WTC11 (cell line): ENCODE measurements around the gene RFTN1. TPM values are rescaled to one million over a fixed set of nuclear protein-coding genes. Genes with fewer than 3 reads are reported as not detected.

ENCODE experiments used
- ATAC-seq: fragments of 200-7000 bp; cut with Tn5 transposase; 2 replicates; pipeline ENCODE4 v1.10.0; 2021; ENCODE audit warnings: mild to moderate bottlenecking, moderate library complexity
- CTCF ChIA-PET: fragments of 300-600 bp; sonication (Branson Sonifier 250); formaldehyde crosslinking; loops from one replicate; lab custom pipeline; 2021; ENCODE audit warnings: antibody characterized with exemption; lab: Charles Lee
- POLR2A ChIA-PET: fragments of 350-600 bp; sonication (Branson Sonifier 250); formaldehyde crosslinking; loops from one replicate; lab custom pipeline; 2021; ENCODE audit warnings: antibody characterized with exemption; lab: Charles Lee
- DNase-seq: peaks from one replicate; pipeline ENCODE4 v3.0.0; 2021; ENCODE audit warnings: low spot score
- H3K27ac Mint-ChIP-seq: 2 replicates; pipeline ENCODE4 v1.8.0; 2021; ENCODE audit warnings: mixed read lengths
- H3K27me3 Mint-ChIP-seq: 2 replicates; pipeline ENCODE4 v1.8.0; 2021; ENCODE audit warnings: low read depth, mild to moderate bottlenecking, moderate library complexity, mixed read lengths
- H3K36me3 Mint-ChIP-seq: 2 replicates; pipeline ENCODE4 v1.8.0; 2021; ENCODE audit warnings: mixed read lengths
- H3K4me1 Mint-ChIP-seq: 2 replicates; pipeline ENCODE4 v1.8.0; 2022; ENCODE audit warnings: mixed read lengths
- H3K4me3 Mint-ChIP-seq: 2 replicates; pipeline ENCODE4 v1.8.0; 2021; ENCODE audit warnings: mild to moderate bottlenecking, moderate library complexity, mixed read lengths
- H3K9me3 Mint-ChIP-seq: 2 replicates; pipeline ENCODE4 v1.8.0; 2021; ENCODE audit warnings: mixed read lengths
- CDX4 ChIP-seq: fragments of 250-450 bp; sonication (Bioruptor Pico); IDR thresholded peaks from 2 replicates; pipeline ENCODE4 v1.9.0; 2021; ENCODE audit warnings: moderate library complexity, mild to moderate bottlenecking, inconsistent platforms, borderline replicate concordance
- EMX1 ChIP-seq: fragments of 250-450 bp; sonication (Bioruptor Pico); IDR thresholded peaks from 2 replicates; pipeline ENCODE4 v1.8.0; 2021; ENCODE audit warnings: mild to moderate bottlenecking
- FOXP1 ChIP-seq: sonication (generic); formaldehyde crosslinking; IDR thresholded peaks from 2 replicates; pipeline ENCODE4 v1.8.0; 2022; ENCODE audit warnings: missing genetic modification reagents, mild to moderate bottlenecking, moderate library complexity, borderline replicate concordance
- GABPB1 ChIP-seq: sonication (generic); formaldehyde crosslinking; IDR thresholded peaks from 2 replicates; pipeline ENCODE4 v1.8.1; 2023; ENCODE audit warnings: mild to moderate bottlenecking, missing genetic modification reagents
- GRHL2 ChIP-seq: fragments of 250-450 bp; sonication (Bioruptor Pico); IDR thresholded peaks from 2 replicates; pipeline ENCODE4 v1.8.0; 2022; ENCODE audit warnings: mild to moderate bottlenecking, moderate library complexity; ENCODE audit not compliant: insufficient replicate concordance, severe bottlenecking
- GTF2I ChIP-seq: fragments of 250-450 bp; sonication (Bioruptor Pico); conservative IDR thresholded peaks from 2 replicates; pipeline ENCODE4 v1.4.0; 2021; ENCODE audit warnings: mild to moderate bottlenecking
- HMGXB4 ChIP-seq: sonication (generic); formaldehyde crosslinking; IDR thresholded peaks from 2 replicates; pipeline ENCODE4 v1.8.1; 2023; ENCODE audit warnings: mild to moderate bottlenecking, moderate library complexity, missing genetic modification reagents
- IRF1 ChIP-seq: sonication (generic); formaldehyde crosslinking; IDR thresholded peaks from 2 replicates; pipeline ENCODE4 v1.8.0; 2023; ENCODE audit warnings: missing genetic modification reagents
- IRF2 ChIP-seq: sonication (generic); formaldehyde crosslinking; IDR thresholded peaks from 2 replicates; pipeline ENCODE4 v1.8.0; 2022; ENCODE audit warnings: low read depth, missing genetic modification reagents, borderline replicate concordance
- MAX ChIP-seq: sonication (generic); formaldehyde crosslinking; IDR thresholded peaks from 2 replicates; pipeline ENCODE4 v1.8.0; 2022; ENCODE audit warnings: mild to moderate bottlenecking, missing genetic modification reagents
- MLX ChIP-seq: sonication (generic); formaldehyde crosslinking; IDR thresholded peaks from 2 replicates; pipeline ENCODE4 v1.8.1; 2023; ENCODE audit warnings: mild to moderate bottlenecking, missing genetic modification reagents, moderate library complexity
- NR3C1 ChIP-seq: sonication (generic); formaldehyde crosslinking; conservative IDR thresholded peaks from 2 replicates; pipeline ENCODE4 v1.8.1; 2023; ENCODE audit warnings: low read depth, mild to moderate bottlenecking, missing genetic modification reagents
- PRRX2 ChIP-seq: fragments of 250-450 bp; sonication (Bioruptor Pico); IDR thresholded peaks from 2 replicates; pipeline ENCODE4 v1.8.0; 2021; ENCODE audit warnings: mild to moderate bottlenecking
- TEAD4 ChIP-seq: sonication (generic); formaldehyde crosslinking; IDR thresholded peaks from 2 replicates; pipeline ENCODE4 v1.8.0; 2022; ENCODE audit warnings: mild to moderate bottlenecking, missing genetic modification reagents
- TP53 ChIP-seq: sonication (generic); formaldehyde crosslinking; IDR thresholded peaks from 2 replicates; pipeline ENCODE4 v1.8.1; 2023; ENCODE audit warnings: mild to moderate bottlenecking, missing genetic modification reagents
- ZNF232 ChIP-seq: sonication (generic); formaldehyde crosslinking; IDR thresholded peaks from 2 replicates; pipeline ENCODE4 v1.8.0; 2022; ENCODE audit warnings: mild to moderate bottlenecking, missing genetic modification reagents
- ZNF281 ChIP-seq: sonication (generic); formaldehyde crosslinking; IDR thresholded peaks from 2 replicates; pipeline ENCODE4 v1.8.0; 2023; ENCODE audit warnings: mild to moderate bottlenecking, missing genetic modification reagents
- ZNF416 ChIP-seq: fragments of 250-450 bp; sonication (Bioruptor Pico); IDR thresholded peaks from 2 replicates; pipeline ENCODE4 v1.9.0; 2021; ENCODE audit warnings: mild to moderate bottlenecking, inconsistent platforms
- ZNF512 ChIP-seq: sonication (generic); formaldehyde crosslinking; IDR thresholded peaks from 2 replicates; pipeline ENCODE4 v1.8.1; 2022; ENCODE audit warnings: missing genetic modification reagents, borderline replicate concordance
- ZNF671 ChIP-seq: fragments of 250-450 bp; sonication (Bioruptor Pico); IDR thresholded peaks from 2 replicates; pipeline ENCODE4 v1.8.0; 2021; ENCODE audit warnings: mild to moderate bottlenecking
- total RNA-seq: library from RNA; stranded (reverse); gene quantifications from 3 replicates; pipeline ENCODE4 v1.2.3, GENCODE V29; 2021

RFTN1 gene
- total RNA-seq, 1 experiment from 2014 or later, result 3.8 TPM

- no peak for ATAC-seq
- no peak overlapping the region for H3K4me3 Mint-ChIP-seq
- peaks cover 16% of the 10 kb centered on the region for H3K4me1 Mint-ChIP-seq
- TF ChIP-seq GRHL2 (CRISPR knock-in tag) (no peak), ZNF671 (CRISPR knock-in tag) (no peak), TEAD4 (CRISPR knock-in tag) (no peak), NR3C1 (CRISPR knock-in tag) (no peak), ZNF512 (CRISPR knock-in tag) (no peak), TP53 (CRISPR knock-in tag) (no peak), HMGXB4 (no peak), PRRX2 (CRISPR knock-in tag) (no peak), CDX4 (CRISPR knock-in tag) (no peak), ZNF281 (CRISPR knock-in tag) (no peak), MLX (CRISPR knock-in tag) (no peak), FOXP1 (no peak), GTF2I (CRISPR knock-in tag) (no peak), GABPB1 (CRISPR knock-in tag) (no peak), MAX (no peak), IRF2 (CRISPR knock-in tag) (no peak), ZNF416 (no peak), IRF1 (CRISPR knock-in tag) (no peak), ZNF232 (CRISPR knock-in tag) (no peak), EMX1 (no peak)
- TF ChIP-seq, all 79 proteins: peak for 0
- Mint-ChIP-seq H3K9me3 (0 out of 2 replicates have a peak, but pooled peaks cover 4% of the 10 kb centered on the region), H3K27ac (no peak overlapping the region), H3K27me3 (peaks cover 15% of the 10 kb centered on the region), H3K36me3 (no peaks in the 10 kb centered on the region)
- POLR2A ChIA-PET, result no interaction called here
- no peak for DNase-seq
- CTCF ChIA-PET, result no interaction called here
These were observed 12.1 kb downstream of the RFTN1 start for GRCh38 chr3:16501376-16501775.
